PC-3 (cell line): ENCODE results near the gene ARHGEF4. TPM values are rescaled to one million over a fixed set of nuclear protein-coding genes. Genes with fewer than 3 reads are reported as not detected.
A peak's percentile ranks its signal among the peaks of the same experiment; 100 is the strongest.

Source experiments
- ATAC-seq: fragments of 200-7000 bp; cut with Tn5 transposase; 2 replicates; pipeline ENCODE4 v1.9.1; 2020; ENCODE audit warnings: mild to moderate bottlenecking, moderate library complexity
- BruUV-seq: library from RNA; stranded (reverse); fragments of 400-500 nt; replicated peaks from 2 replicates; lab custom pipeline; 2021; lab: Mats Ljungman, UMichigan
- CTCF ChIA-PET: fragments of 300-600 bp; sonication (Branson Sonifier 250); formaldehyde crosslinking; loops from one replicate; lab custom pipeline; 2022; ENCODE audit warnings: antibody characterized with exemption; lab: Charles Lee
- POLR2A ChIA-PET: fragments of 300-600 bp; sonication (Branson Sonifier 250); formaldehyde crosslinking; loops from one replicate; lab custom pipeline; 2022; ENCODE audit warnings: antibody characterized with exemption; ENCODE audit not compliant: unreplicated experiment; lab: Charles Lee
- DNase-seq: peaks from one replicate; pipeline ENCODE4 v3.0.0-alpha.2; 2015
- H2AFZ ChIP-seq: fragments of 300-600 bp; sonication (generic); 2 replicates; pipeline ENCODE4 v1.6.0; 2016; ENCODE audit warnings: antibody characterized with exemption, low read length
- H3F3A ChIP-seq: fragments of 300-600 bp; sonication (generic); one replicate; pipeline ENCODE4 v1.6.0; 2017; ENCODE audit warnings: antibody characterized with exemption, low read length, control low read depth, mild to moderate bottlenecking; ENCODE audit not compliant: unreplicated experiment
- H3K27ac ChIP-seq: fragments of 300-600 bp; sonication (generic); 2 replicates; pipeline ENCODE4 v1.5.1; 2016; ENCODE audit warnings: mild to moderate bottlenecking, low read length
- H3K27me3 ChIP-seq: fragments of 300-600 bp; sonication (generic); 2 replicates; pipeline ENCODE4 v1.6.1; 2016; ENCODE audit warnings: low read length, mixed read lengths
- H3K36me3 ChIP-seq: fragments of 300-600 bp; sonication (generic); 2 replicates; pipeline ENCODE4 v1.6.1; 2016; ENCODE audit warnings: low read depth, mixed run types, low read length, mixed read lengths
- H3K4me1 ChIP-seq: fragments of 300-600 bp; sonication (generic); 2 replicates; pipeline ENCODE4 v1.5.1; 2016; ENCODE audit warnings: low read length; ENCODE audit not compliant: insufficient read depth
- H3K4me2 ChIP-seq: fragments of 300-600 bp; sonication (generic); 2 replicates; pipeline ENCODE4 v1.6.0; 2016; ENCODE audit warnings: low read length
- H3K4me3 ChIP-seq: fragments of 300-600 bp; sonication (generic); 2 replicates; pipeline ENCODE4 v1.5.1; 2016; ENCODE audit warnings: mild to moderate bottlenecking, low read length, mixed read lengths
- H3K79me2 ChIP-seq: fragments of 300-600 bp; sonication (generic); 2 replicates; pipeline ENCODE4 v1.6.1; 2017; ENCODE audit warnings: low read length, mixed read lengths
- H3K9ac ChIP-seq: fragments of 300-600 bp; sonication (generic); 2 replicates; pipeline ENCODE4 v1.6.0; 2016; ENCODE audit warnings: mild to moderate bottlenecking, low read length
- H3K9me2 ChIP-seq: fragments of 300-600 bp; sonication (generic); replicated peaks from 2 replicates; pipeline ENCODE4 v1.6.1; 2016; ENCODE audit warnings: mixed run types, low read length, mixed read lengths
- H3K9me3 ChIP-seq: fragments of 300-600 bp; sonication (generic); 2 replicates; pipeline ENCODE4 v1.6.1; 2016; ENCODE audit warnings: low read length, mixed read lengths
- H4K20me1 ChIP-seq: fragments of 300-600 bp; sonication (generic); 2 replicates; pipeline ENCODE4 v1.6.1; 2016; ENCODE audit warnings: low read length, mixed read lengths
- EZH2 ChIP-seq: fragments of 300-600 bp; sonication (generic); IDR thresholded peaks from one replicate; pipeline ENCODE4 v1.6.1; 2017; ENCODE audit warnings: antibody characterized with exemption, mild to moderate bottlenecking, low read length; ENCODE audit not compliant: unreplicated experiment
- EZH2phosphoT487 ChIP-seq: fragments of 300-600 bp; sonication (generic); IDR thresholded peaks from 2 replicates; pipeline ENCODE4 v1.6.1; 2018; ENCODE audit warnings: mild to moderate bottlenecking, antibody characterized with exemption, low read length, borderline replicate concordance
- intact Hi-C: fragments of 100-400 bp; cut with micrococcal nuclease; formaldehyde crosslinking; loops from 2 replicates; pipeline ENCODE4 v1.9.0; 2023
- total RNA-seq: library from RNA; depleted of rRNA; stranded (reverse); fragments of >200 nt; gene quantifications from 2 replicates; pipeline ENCODE4 v1.2.3, GENCODE V29; 2014
- TF ChIP-seq, protein P1 (sequence below): fragments of 300-600 bp; sonication (generic); conservative IDR thresholded peaks from 2 replicates; pipeline ENCODE4 v1.5.1; 2017; ENCODE audit warnings: antibody characterized with exemption, low read depth, mild to moderate bottlenecking, low read length

Gene ARHGEF4
- total RNA-seq, 1 experiment from 2014 or later, result 21.5 TPM

- Histone ChIP-seq H3K9me2 (no peaks in the 10 kb centered on the region), H3K27me3 (peaks cover 7% of the 10 kb centered on the region; the same call in 1 of the 2 replicates), H3K27ac (no peak overlapping the region), H3K9ac (no peak overlapping the region), H3K4me1 (no peaks in the 10 kb centered on the region), H2AFZ (no peak overlapping the region), H3K36me3 (no peaks in the 10 kb centered on the region), H4K20me1 (no peaks in the 10 kb centered on the region), H3F3A (no peaks in the 10 kb centered on the region), H3K79me2 (no peaks in the 10 kb centered on the region), H3K4me2 (no peak overlapping the region), H3K9me3 (no peaks in the 10 kb centered on the region), H3K4me3 (no peak overlapping the region)
- no TSS peak for BruUV-seq
- intact Hi-C loops, result loop anchor here (10.0 kb wide), 1 partner anchor 264 kb away; no protein-coding TSS in a partner anchor
- DNase-seq (peak; percentile 16), ATAC-seq (no peak)
- TF ChIP-seq EZH2 (no peak), EZH2phosphoT487 (no peak)
- TF ChIP-seq, protein P1, sequence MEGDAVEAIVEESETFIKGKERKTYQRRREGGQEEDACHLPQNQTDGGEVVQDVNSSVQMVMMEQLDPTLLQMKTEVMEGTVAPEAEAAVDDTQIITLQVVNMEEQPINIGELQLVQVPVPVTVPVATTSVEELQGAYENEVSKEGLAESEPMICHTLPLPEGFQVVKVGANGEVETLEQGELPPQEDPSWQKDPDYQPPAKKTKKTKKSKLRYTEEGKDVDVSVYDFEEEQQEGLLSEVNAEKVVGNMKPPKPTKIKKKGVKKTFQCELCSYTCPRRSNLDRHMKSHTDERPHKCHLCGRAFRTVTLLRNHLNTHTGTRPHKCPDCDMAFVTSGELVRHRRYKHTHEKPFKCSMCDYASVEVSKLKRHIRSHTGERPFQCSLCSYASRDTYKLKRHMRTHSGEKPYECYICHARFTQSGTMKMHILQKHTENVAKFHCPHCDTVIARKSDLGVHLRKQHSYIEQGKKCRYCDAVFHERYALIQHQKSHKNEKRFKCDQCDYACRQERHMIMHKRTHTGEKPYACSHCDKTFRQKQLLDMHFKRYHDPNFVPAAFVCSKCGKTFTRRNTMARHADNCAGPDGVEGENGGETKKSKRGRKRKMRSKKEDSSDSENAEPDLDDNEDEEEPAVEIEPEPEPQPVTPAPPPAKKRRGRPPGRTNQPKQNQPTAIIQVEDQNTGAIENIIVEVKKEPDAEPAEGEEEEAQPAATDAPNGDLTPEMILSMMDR, result no peak
- POLR2A ChIA-PET, result no interaction called here
- CTCF ChIA-PET, result no interaction called here
Observed at GRCh38 chr2:130790312-130790711, 46.4 kb upstream of the ARHGEF4 start.

DNA sequence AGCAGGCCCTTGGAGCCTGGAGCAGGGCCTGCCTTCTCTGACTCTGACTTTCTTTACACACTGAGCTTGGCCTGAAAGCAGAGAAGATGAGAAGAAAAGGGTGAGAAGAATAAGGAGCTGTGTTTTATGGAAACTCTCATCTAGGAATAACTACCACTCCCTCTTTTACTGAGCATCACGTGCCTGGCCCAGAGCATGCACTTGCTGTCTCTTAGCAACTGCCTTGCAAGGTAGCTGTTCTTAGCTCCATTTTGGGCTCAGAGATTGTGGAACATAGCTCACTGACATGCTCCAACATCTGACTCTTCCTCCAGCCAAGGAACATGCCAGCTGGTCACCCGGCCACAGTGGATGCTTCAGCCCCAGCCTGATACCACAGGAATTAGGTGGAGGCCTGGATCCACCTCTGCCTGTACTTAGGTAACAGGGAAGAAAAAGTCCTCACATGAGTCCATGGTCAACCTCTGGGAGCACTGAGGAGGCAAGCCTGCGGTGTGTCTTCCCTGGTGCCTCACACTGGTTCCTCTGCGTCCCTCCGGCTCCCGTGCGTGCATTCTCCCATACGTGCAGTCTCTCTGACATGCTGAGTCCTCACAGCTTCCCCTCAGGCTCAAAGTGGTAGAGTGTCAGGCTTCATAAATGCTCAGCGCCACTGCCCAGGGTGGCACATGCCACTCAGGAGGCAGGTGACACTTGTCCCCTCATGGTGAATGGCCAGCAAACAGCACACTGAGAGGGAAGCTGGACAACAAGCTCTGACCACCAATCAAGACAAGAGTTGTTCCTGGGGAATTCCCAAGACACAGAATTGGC, 45.7 kb upstream of the ARHGEF4 start:
- Histone ChIP-seq H2AFZ (no peak overlapping the region), H3K79me2 (no peaks in the 10 kb centered on the region), H3K9ac (no peak overlapping the region), H3K4me3 (no peak overlapping the region), H3K9me3 (no peaks in the 10 kb centered on the region), H3K27me3 (peaks cover 6% of the 10 kb centered on the region; the same call in 1 of the 2 replicates), H3K27ac (no peak overlapping the region), H4K20me1 (no peaks in the 10 kb centered on the region), H3K4me1 (no peaks in the 10 kb centered on the region), H3K36me3 (no peaks in the 10 kb centered on the region), H3K4me2 (no peak overlapping the region), H3F3A (no peaks in the 10 kb centered on the region), H3K9me2 (no peaks in the 10 kb centered on the region)
- ChIA-PET CTCF (no interaction called here), POLR2A (no interaction called here)
- ATAC-seq (no peak), DNase-seq (no peak)
- intact Hi-C loops, result loop anchor here (10.0 kb wide), 1 partner anchor 264 kb away; no protein-coding TSS in a partner anchor
- no TSS peak for BruUV-seq
- TF ChIP-seq EZH2phosphoT487 (no peak), EZH2 (no peak)
- TF ChIP-seq, protein P1, result no peak

- H3K4me1 ChIP-seq, result no peaks in the 10 kb centered on the region
- POLR2A ChIA-PET, result no interaction called here
- TF ChIP-seq, protein P1, result no peak
- TF ChIP-seq EZH2, result no peak
- no peak for TF ChIP-seq EZH2phosphoT487
- no peaks in the 10 kb centered on the region for H3K79me2 ChIP-seq
- H3F3A ChIP-seq, result no peaks in the 10 kb centered on the region
- H3K9me2 ChIP-seq, result no peaks in the 10 kb centered on the region
- no TSS peak for BruUV-seq
- no peak overlapping the region for H2AFZ ChIP-seq
- ATAC-seq (no peak), DNase-seq (no peak)
- H3K36me3 ChIP-seq, result no peaks in the 10 kb centered on the region
- H3K9me3 ChIP-seq, result no peaks in the 10 kb centered on the region
- H3K4me3 ChIP-seq, result no peak overlapping the region
- H3K9ac ChIP-seq, result no peak overlapping the region
- no peak overlapping the region for H3K27ac ChIP-seq
- H3K4me2 ChIP-seq, result no peak overlapping the region
- no peaks in the 10 kb centered on the region for H4K20me1 ChIP-seq
- CTCF ChIA-PET, result no interaction called here
- H3K27me3 ChIP-seq, result peaks cover 3% of the 10 kb centered on the region; the same call in 1 of the 2 replicates
- intact Hi-C loops, result loop anchor here (10.0 kb wide), 1 partner anchor 263 kb away; no protein-coding TSS in a partner anchor
Observed at GRCh38 chr2:130791617-130791939, 45.1 kb upstream of the ARHGEF4 start.
